GM12865 (cell line): ENCODE data around the gene PTPDC1.

Experiments used
- DNase-seq: peaks from one replicate; pipeline ENCODE4 v3.0.0; 2010; ENCODE audit warnings: low read depth
- H3K4me3 ChIP-seq: 2 replicates; pipeline ENCODE4 v1.5.1; 2011; ENCODE audit warnings: mild to moderate bottlenecking, low read depth, low read length, control low read depth
- TF ChIP-seq, protein P1 (sequence below): IDR thresholded peaks from 2 replicates; pipeline ENCODE4 v1.5.1; 2011; ENCODE audit warnings: low read length, control low read depth, low read depth, inconsistent platforms; ENCODE audit not compliant: insufficient read depth; ENCODE audit errors: missing control alignments

Gene PTPDC1

GRCh38 chr9:94127806-94128205 lies 43.5 kb downstream of the PTPDC1 start:
- H3K4me3 ChIP-seq: no peak overlapping the region
- TF ChIP-seq, protein P1, sequence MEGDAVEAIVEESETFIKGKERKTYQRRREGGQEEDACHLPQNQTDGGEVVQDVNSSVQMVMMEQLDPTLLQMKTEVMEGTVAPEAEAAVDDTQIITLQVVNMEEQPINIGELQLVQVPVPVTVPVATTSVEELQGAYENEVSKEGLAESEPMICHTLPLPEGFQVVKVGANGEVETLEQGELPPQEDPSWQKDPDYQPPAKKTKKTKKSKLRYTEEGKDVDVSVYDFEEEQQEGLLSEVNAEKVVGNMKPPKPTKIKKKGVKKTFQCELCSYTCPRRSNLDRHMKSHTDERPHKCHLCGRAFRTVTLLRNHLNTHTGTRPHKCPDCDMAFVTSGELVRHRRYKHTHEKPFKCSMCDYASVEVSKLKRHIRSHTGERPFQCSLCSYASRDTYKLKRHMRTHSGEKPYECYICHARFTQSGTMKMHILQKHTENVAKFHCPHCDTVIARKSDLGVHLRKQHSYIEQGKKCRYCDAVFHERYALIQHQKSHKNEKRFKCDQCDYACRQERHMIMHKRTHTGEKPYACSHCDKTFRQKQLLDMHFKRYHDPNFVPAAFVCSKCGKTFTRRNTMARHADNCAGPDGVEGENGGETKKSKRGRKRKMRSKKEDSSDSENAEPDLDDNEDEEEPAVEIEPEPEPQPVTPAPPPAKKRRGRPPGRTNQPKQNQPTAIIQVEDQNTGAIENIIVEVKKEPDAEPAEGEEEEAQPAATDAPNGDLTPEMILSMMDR: no peak
- no peak for DNase-seq

DNA sequence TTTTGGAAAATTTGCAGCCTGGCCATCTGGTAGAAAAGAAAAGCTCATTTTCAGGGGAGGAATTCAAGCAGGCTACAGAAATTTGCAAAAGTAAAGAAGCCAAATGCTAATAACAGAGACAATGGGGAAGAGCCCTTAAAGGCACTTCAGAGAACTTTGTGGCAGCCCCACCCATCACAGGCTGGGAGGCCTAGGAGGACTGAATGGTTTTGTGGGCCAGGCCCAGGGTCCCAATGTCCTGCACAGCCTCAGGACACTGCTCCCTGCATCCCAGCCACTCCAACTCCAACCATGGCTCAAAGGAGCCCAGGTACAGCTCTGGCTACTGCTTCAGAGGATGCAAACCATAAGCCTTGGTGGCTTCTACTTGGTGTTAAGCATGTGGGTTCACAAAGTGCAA lies 44.3 kb downstream of the PTPDC1 start:
- DNase-seq: no peak
- TF ChIP-seq, protein P1: no peak

GRCh38 chr9:94134629-94135028 lies 50.4 kb downstream of the PTPDC1 start:
- TF ChIP-seq, protein P1: no peak
- H3K4me3 ChIP-seq: no peak overlapping the region

More for the DNA sequence above, 44.3 kb downstream of the PTPDC1 start:
- H3K4me3 ChIP-seq: no peak overlapping the region

GRCh38 chr9:94135222-94135621 lies 51.0 kb downstream of the PTPDC1 start:
- DNase-seq: no peak
- H3K4me3 ChIP-seq: no peak overlapping the region
- TF ChIP-seq, protein P1: no peak

More at GRCh38 chr9:94134629-94135028, 50.4 kb downstream of the PTPDC1 start:
- no peak for DNase-seq

- TF ChIP-seq, protein P1: no peak
- no peak for DNase-seq
- H3K4me3 ChIP-seq: no peak overlapping the region
Measured at GRCh38 chr9:94139672-94140417, 55.6 kb downstream of the PTPDC1 start.

- no peak for DNase-seq
- H3K4me3 ChIP-seq: no peak overlapping the region
- TF ChIP-seq, protein P1: no peak
Measured at GRCh38 chr9:94140418-94140780, 56.1 kb downstream of the PTPDC1 start.
